Neural cell (in vitro differentiated cells): Measurements from ENCODE around the gene CLSTN2. TPM values are rescaled to one million over a fixed set of nuclear protein-coding genes. Genes with fewer than 3 reads are reported as not detected.

ENCODE experiments used
- H2AFZ ChIP-seq: fragments of 200-600, 300-800 bp; sonication (generic), shearing (Covaris generic); 2 replicates; pipeline ENCODE4 v1.6.0; 2014; ENCODE audit warnings: low read depth, mild to moderate bottlenecking, antibody characterized with exemption, low read length, moderate library complexity
- H3F3A ChIP-seq: fragments of 200-600 bp; shearing (Covaris generic); 2 replicates; pipeline ENCODE4 v1.6.1; 2016; ENCODE audit warnings: mild to moderate bottlenecking, moderate library complexity, mixed read lengths, antibody characterized with exemption, low read length; ENCODE audit not compliant: insufficient read depth, poor library complexity, severe bottlenecking
- H3K27ac ChIP-seq: fragments of 200-600, 300-800 bp; sonication (generic), shearing (Covaris generic); 2 replicates; pipeline ENCODE4 v1.5.1; 2014; ENCODE audit warnings: mild to moderate bottlenecking, low read length, moderate library complexity
- H3K27me3 ChIP-seq: fragments of 300-800, 200-600 bp; sonication (generic), shearing (Covaris generic); 2 replicates; pipeline ENCODE4 v1.6.0; 2014; ENCODE audit warnings: mild to moderate bottlenecking, low read depth, low read length, moderate library complexity; ENCODE audit not compliant: insufficient read depth
- H3K36me3 ChIP-seq: fragments of 300-800, 200-600 bp; sonication (generic), shearing (Covaris generic); 2 replicates; pipeline ENCODE4 v1.5.1; 2014; ENCODE audit warnings: mild to moderate bottlenecking, antibody characterized with exemption, low read length, moderate library complexity; ENCODE audit not compliant: insufficient read depth
- H3K4me2 ChIP-seq: fragments of 300-800, 200-600 bp; sonication (generic), shearing (Covaris generic); 2 replicates; pipeline ENCODE4 v1.6.0; 2014; ENCODE audit warnings: mild to moderate bottlenecking, low read length
- H3K4me3 ChIP-seq: fragments of 300-800, 200-600 bp; sonication (generic), shearing (Covaris generic); 2 replicates; pipeline ENCODE4 v1.5.1; 2014; ENCODE audit warnings: mild to moderate bottlenecking, low read length, moderate library complexity
- H3K79me2 ChIP-seq: fragments of 200-600 bp; shearing (Covaris generic); replicated peaks from 2 replicates; pipeline ENCODE4 v1.6.0; 2014; ENCODE audit warnings: mild to moderate bottlenecking, low read length, moderate library complexity; ENCODE audit not compliant: insufficient read depth
- H3K9ac ChIP-seq: fragments of 300-800, 200-600 bp; sonication (generic), shearing (Covaris generic); 2 replicates; pipeline ENCODE4 v1.6.1; 2016; ENCODE audit warnings: mild to moderate bottlenecking, low read length, mixed read lengths
- H3K9me2 ChIP-seq: fragments of 200-600 bp; shearing (Covaris generic); 2 replicates; pipeline ENCODE4 v1.6.1; 2016; ENCODE audit warnings: mild to moderate bottlenecking, low read length, mixed read lengths; ENCODE audit not compliant: insufficient read depth
- H3K9me3 ChIP-seq: fragments of 200-600, 300-800 bp; sonication (generic), shearing (Covaris generic); 2 replicates; pipeline ENCODE4 v1.6.1; 2016; ENCODE audit warnings: mild to moderate bottlenecking, mixed run types, low read length, moderate library complexity, mixed read lengths
- H4K20me1 ChIP-seq: fragments of 200-600 bp; shearing (Covaris generic); 2 replicates; pipeline ENCODE4 v1.6.1; 2016; ENCODE audit warnings: mild to moderate bottlenecking, mixed run types; ENCODE audit not compliant: insufficient read depth
- CTCF ChIP-seq: fragments of 450-650 bp; IDR thresholded peaks from 2 replicates; pipeline ENCODE4 v1.5.1; 2014; ENCODE audit warnings: antibody characterized with exemption, mild to moderate bottlenecking, moderate library complexity; ENCODE audit not compliant: poor library complexity, severe bottlenecking
- EP300 ChIP-seq: fragments of 450-650 bp; conservative IDR thresholded peaks from 2 replicates; pipeline ENCODE4 v1.6.1; 2014; ENCODE audit warnings: antibody characterized with exemption, mild to moderate bottlenecking, moderate library complexity; ENCODE audit not compliant: poor library complexity, severe bottlenecking
- EZH2 ChIP-seq: fragments of 200-600, 300-800 bp; shearing (Covaris generic), sonication (generic); IDR thresholded peaks from 2 replicates; pipeline ENCODE4 v1.6.1; 2014; ENCODE audit warnings: antibody characterized with exemption, low read length, borderline replicate concordance, mild to moderate bottlenecking; ENCODE audit not compliant: insufficient read depth, poor library complexity, severe bottlenecking
- MXI1 ChIP-seq: fragments of 450-650 bp; conservative IDR thresholded peaks from 2 replicates; pipeline ENCODE4 v1.6.1; 2014; ENCODE audit warnings: antibody characterized with exemption, mild to moderate bottlenecking; ENCODE audit not compliant: poor library complexity, severe bottlenecking
- POLR2AphosphoS5 ChIP-seq: IDR thresholded peaks from 2 replicates; pipeline ENCODE4 v1.6.1; 2012
- RAD21 ChIP-seq: fragments of 450-650 bp; conservative IDR thresholded peaks from 2 replicates; pipeline ENCODE4 v1.6.1; 2014; ENCODE audit warnings: antibody characterized with exemption, mild to moderate bottlenecking, moderate library complexity
- REST ChIP-seq: IDR thresholded peaks from 2 replicates; pipeline ENCODE4 v1.6.1; 2012; ENCODE audit warnings: borderline replicate concordance
- SMC3 ChIP-seq: fragments of 450-650 bp; conservative IDR thresholded peaks from 2 replicates; pipeline ENCODE4 v1.6.1; 2014; ENCODE audit warnings: antibody characterized with exemption, mild to moderate bottlenecking, moderate library complexity; ENCODE audit not compliant: poor library complexity
- TAF1 ChIP-seq: IDR thresholded peaks from 2 replicates; pipeline ENCODE4 v1.6.1; 2012; ENCODE audit warnings: low read depth
- polyA plus RNA-seq: library from polyadenylated mRNA; depleted of rRNA; stranded (reverse); fragments of >200 nt; gene quantifications from 2 replicates; pipeline ENCODE4 v1.2.3, GENCODE V29; 2014

Gene CLSTN2
- polyA plus RNA-seq, 1 donor from 2014 or later = 10.7 TPM

GRCh38 chr3:140552403-140552802 is 617.4 kb downstream of the CLSTN2 start:
- H3K4me2 ChIP-seq = no peak overlapping the region
- no peak for TF ChIP-seq POLR2AphosphoS5
- no peak for TF ChIP-seq CTCF
- TF ChIP-seq TAF1 = no peak
- no peak for TF ChIP-seq RAD21
- no peak for TF ChIP-seq SMC3
- no peak for TF ChIP-seq EZH2
- TF ChIP-seq REST = no peak
- TF ChIP-seq MXI1 = no peak
- TF ChIP-seq EP300 = no peak

GRCh38 chr3:140552898-140553297 is 617.9 kb downstream of the CLSTN2 start:
- no peak overlapping the region for H3K4me2 ChIP-seq
- H4K20me1 ChIP-seq = no peaks in the 10 kb centered on the region
- no peak for TF ChIP-seq MXI1
- TF ChIP-seq REST = no peak
- no peak for TF ChIP-seq CTCF
- no peak for TF ChIP-seq SMC3
- TF ChIP-seq RAD21 = no peak
- no peak for TF ChIP-seq POLR2AphosphoS5
- TF ChIP-seq EP300 = no peak
- no peak for TF ChIP-seq EZH2
- TF ChIP-seq TAF1 = no peak
- no peaks in the 10 kb centered on the region for H3K79me2 ChIP-seq
- no peaks in the 10 kb centered on the region for H3F3A ChIP-seq
- no peak overlapping the region for H3K27ac ChIP-seq
- no peaks in the 10 kb centered on the region for H3K36me3 ChIP-seq
- H3K4me3 ChIP-seq = no peak overlapping the region
- no peak overlapping the region for H2AFZ ChIP-seq
- no peaks in the 10 kb centered on the region for H3K27me3 ChIP-seq
- no peaks in the 10 kb centered on the region for H3K9me2 ChIP-seq
- no peak overlapping the region for H3K9ac ChIP-seq
- H3K9me3 ChIP-seq = no peaks in the 10 kb centered on the region

More at GRCh38 chr3:140552403-140552802, 617.4 kb downstream of the CLSTN2 start:
- H3K9me2 ChIP-seq = no peaks in the 10 kb centered on the region
- H3K4me3 ChIP-seq = no peak overlapping the region
- no peak overlapping the region for H3K9ac ChIP-seq
- no peaks in the 10 kb centered on the region for H3K36me3 ChIP-seq
- no peaks in the 10 kb centered on the region for H3K79me2 ChIP-seq
- H2AFZ ChIP-seq = no peak overlapping the region
- H3K27ac ChIP-seq = no peak overlapping the region
- no peaks in the 10 kb centered on the region for H3K27me3 ChIP-seq
- H4K20me1 ChIP-seq = no peaks in the 10 kb centered on the region
- no peaks in the 10 kb centered on the region for H3K9me3 ChIP-seq
- H3F3A ChIP-seq = no peaks in the 10 kb centered on the region
